ENCODE results near the gene CER1.
A peak's percentile ranks its signal among the peaks of the same experiment; 100 is the strongest.
"Not testable (repeated sequence)": the region's sequence is repeated elsewhere in the genome, so short reads cannot be mapped to it uniquely, and the experiment has no call there.

Gene CER1

DNA sequence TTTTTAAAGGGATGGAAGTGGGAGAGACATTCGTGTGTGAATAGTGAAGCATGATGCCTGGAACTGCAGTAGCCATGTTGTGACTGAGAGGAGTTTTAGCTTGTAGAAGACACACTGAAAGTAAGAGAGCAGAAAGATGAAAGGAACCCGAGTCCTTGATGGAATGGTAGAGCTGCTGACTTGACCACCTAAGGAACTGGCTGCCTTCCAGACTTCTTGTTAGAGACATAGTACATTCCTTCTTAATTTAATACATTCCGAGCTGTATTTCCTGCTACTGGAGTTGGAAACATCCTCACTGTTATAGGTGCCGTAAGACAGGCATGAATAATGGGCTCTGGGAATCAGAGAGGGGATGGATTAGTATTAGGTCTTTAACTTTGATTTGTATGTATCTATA lies 7.4 kb downstream of the CER1 start:
- DNase-seq (ENCODE audit: low read depth), result no peak

DNA sequence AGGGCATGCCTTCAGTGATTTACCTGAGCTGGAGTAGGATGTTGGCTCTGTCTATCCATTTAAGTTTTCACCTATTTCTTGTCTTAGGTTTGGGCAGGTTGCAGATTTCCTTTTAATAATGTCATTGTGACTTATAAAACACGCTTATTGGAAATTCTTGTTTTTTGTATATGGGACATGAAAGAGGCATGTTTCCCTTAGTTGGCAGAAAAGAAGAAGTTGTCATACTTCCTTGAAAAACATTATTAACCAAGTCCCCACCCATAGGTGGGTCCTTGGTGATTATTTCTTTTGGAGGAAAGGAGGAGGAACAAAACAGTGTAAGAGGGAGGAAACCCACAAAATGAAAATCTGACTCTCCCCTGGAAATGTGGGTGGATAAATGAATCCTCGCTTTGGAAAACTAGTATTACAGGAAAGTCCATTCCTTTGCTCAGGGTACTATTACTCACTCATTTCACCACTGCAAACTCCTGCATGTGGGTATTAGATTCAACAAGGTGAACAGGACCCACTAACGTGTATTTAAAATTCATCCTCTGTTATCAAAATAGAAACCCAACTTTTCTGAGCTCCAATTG lies 9.3 kb downstream of the CER1 start:
- DNase-seq (ENCODE audit: low read depth), result no peak

DNA sequence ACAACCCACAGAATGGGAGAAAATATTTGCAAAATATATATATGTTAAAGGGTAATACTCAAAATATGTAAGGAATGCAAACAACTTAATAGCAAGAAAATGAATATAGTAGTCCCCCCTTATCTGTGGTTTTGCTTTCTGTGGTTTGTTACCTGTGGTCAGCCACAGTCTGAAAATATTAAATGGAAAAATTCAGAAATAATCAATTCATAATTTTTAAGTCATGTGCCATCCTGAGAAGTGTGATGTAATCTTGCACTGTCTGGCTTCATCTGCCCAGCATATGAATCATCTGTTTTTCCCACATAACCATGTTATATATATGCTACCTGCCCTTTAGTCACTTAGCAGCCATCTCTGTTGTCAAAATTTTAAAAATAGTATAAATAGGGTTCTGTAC lies 11.7 kb downstream of the CER1 start:
- DNase-seq (ENCODE audit: low read depth), result no peak

DNA sequence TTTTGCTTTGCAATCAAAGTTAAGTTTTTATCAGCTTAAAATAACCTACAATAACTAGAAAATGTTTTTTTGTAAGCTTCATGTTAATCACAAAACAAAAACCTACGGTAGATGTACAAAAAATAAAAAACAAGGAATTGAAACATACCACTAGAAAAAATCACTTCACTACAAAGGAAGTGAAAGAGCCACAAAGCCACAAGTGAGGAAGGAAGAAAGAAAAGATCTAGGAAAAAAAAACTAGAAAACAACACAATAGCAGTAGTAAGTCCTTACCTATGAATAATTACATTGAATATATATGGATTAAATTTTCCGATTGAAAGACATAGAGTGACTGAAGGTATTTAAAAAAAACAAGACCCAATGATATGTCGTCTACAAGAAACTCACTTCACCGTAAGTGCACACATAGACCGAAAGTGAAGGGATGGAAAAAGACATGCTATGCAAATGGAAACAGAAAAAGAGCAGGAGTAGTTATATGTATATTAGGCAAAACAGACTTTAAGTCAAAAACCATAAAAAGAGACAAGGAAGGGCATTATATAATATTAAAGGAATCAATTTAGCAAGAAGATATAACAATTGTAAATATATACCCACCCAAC lies 15.9 kb downstream of the CER1 start:
- no peak for DNase-seq (ENCODE audit: low read depth)

DNA sequence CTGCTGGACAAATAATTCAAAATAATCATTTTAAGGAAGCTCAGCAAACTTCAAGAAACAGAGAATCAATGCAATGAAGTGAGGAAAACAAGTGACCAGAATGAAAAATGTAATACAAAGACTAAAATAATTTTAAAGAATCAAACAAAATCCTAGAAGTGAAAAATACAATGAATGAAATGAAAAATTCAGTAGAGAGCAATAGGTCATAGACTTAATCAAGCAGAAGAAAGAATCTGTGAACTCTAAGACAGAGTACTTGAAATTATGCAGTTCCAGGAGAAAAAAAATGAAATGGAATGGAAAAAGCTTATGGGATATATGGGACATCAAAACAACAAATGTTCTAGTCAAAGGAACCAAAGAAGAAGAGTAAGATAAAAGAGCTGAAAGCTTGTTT lies 17.5 kb downstream of the CER1 start:
- no peak for DNase-seq (ENCODE audit: low read depth)

DNA sequence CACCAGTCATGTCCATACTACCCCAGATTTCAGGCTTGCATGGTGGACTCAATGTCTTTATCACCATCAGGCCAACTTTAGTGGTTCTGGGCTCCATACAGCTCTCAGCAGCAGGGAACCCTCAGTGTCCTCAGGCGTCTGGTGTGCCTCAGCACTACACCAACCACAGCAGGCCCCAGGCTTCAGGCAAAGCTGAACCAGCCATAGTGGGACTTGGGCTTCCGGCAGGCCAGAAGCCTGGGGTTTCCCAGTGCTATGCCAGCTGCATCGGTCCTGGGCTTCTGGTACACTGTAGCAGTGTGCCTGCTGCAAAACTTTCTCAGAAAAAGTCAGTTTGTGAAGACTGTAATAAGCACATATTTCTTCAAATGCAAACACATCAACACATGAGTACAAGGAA lies 18.3 kb downstream of the CER1 start:
- no peak for DNase-seq (ENCODE audit: low read depth)

DNA sequence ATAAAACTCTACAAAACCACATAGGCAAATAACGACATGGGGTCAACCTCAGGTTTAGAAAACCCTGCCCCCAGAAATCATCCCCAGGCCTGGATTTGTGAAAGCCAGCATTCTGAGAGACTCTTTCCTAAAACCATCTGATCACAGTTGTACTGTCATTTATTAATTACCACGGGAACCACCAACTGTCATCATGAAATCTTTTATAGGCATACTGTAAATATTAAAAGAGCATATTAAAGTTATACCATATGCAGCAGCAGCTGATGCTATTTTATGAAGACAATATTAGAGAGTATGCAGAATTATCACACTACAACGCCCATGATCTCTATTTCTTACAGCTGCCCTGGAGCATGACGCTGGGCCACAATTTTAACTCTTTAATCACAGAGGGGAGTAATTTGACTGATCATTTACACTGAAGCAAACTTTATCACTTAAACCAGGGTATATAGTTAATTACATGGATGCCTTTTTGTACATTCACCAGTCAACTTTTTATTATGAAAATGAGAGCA lies 20.3 kb downstream of the CER1 start:
- no peak for DNase-seq (ENCODE audit: low read depth)

DNA sequence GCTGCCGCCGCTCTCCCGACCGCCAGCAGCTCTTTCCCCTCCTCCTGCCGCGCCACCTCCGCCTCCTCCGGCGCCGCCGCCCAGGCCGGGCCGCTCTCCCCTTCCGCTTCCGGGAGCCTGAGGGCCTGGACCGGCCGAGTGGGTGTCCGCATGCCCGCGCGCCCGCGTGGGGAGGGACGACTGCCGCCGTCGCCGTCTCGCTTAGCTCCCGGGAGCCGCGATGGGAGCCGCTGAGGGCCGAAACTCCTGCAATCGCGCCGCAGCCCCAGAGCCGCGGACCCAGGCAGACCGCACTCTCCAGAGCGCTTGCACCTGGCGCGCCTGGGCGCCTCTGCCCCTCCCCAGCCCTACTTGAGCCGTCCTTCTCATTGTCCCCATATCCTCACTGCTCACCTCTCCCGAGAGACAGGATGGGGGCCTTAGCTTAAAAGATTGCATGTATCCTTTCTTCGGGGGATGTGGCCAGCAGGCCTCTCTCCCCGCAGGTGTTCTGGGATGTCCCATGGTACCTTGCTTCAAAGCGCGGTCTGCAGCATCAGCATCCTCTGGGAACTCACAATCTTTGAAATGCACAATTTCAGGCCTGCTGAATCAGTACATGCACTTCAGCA lies 29.2 kb downstream of the CER1 start, which contains the start of gene ZDHHC21:
Gene ZDHHC21, minus strand, starts transcription at position 182 of the 611 bp plus-strand sequence. CDS start 19,092 bp downstream, outside the sequence.
- peak; percentile 26 for DNase-seq (ENCODE audit: low read depth)

DNA sequence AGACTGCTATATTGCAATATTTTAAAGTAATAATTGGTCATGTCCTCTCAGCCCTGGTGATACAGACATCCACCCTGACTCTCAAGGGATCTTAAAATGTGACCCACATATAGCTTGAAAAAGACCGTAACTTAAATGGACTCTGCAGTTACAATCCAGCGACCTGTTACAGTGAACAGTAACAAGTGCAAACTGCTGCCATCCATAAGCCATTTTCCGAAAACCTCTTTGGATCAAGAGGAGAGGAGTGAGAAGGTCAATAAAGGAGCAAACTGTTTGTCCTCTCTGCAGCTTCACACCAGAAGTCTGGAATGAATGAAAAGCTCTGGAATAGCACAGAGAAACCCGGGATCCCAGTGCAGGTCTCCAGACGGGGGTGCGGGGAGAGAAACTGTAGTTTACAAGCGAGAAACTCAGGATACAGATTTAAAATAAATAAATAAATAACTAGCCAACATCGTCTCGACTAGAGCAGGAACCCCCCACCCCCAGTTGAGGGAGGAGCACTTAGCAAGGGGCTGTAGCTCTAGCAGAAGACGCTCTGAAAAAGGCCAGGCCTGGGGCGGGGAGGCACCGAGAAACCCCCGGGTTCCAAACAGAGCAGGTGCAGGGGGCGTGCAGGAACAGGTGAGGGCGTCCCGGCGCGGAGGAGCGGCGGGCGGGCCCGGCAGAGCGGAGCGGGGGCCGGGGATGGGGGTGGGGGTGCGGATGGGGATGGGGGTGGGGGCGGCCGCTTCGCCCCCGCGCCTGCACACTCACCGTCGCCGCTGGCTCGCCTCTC lies 29.9 kb downstream of the CER1 start:
- DNase-seq (ENCODE audit: low read depth), result no peak

DNA sequence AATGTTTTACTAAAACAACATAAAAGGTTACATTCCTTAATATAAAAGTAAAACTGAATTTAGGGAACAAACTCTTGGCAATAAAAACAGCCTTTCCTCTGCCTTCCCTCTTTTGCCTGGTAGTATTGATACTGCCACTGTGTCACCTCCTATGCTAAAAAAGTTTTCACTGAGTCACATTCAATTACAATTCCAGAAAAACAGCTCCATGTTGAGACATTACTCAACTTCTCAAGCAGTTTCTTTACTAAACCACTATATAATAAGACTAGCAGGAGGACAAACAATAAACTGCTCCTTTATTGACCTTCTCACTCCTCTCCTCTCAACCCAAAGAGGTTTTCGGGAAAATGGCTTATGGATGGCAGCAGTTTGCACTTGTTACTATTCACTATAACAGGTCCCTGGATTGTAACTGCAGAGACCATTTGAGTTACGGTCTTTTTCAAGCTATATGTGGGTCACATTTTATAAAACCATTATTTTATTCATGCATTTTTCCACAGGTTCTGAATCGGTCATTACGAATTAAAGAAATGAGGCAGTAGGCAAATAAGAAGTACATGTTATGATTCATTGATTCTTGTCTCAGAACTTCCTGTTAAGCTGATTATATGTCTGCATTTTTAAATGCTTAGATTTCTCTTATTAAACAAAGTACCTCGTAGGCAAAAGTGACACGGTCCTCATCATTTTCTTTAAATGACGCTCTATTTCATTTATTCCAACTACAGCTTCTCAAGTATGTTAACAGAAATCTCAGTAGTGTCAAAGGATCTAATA lies 31.4 kb downstream of the CER1 start:
- no peak for DNase-seq (ENCODE audit: low read depth)

DNA sequence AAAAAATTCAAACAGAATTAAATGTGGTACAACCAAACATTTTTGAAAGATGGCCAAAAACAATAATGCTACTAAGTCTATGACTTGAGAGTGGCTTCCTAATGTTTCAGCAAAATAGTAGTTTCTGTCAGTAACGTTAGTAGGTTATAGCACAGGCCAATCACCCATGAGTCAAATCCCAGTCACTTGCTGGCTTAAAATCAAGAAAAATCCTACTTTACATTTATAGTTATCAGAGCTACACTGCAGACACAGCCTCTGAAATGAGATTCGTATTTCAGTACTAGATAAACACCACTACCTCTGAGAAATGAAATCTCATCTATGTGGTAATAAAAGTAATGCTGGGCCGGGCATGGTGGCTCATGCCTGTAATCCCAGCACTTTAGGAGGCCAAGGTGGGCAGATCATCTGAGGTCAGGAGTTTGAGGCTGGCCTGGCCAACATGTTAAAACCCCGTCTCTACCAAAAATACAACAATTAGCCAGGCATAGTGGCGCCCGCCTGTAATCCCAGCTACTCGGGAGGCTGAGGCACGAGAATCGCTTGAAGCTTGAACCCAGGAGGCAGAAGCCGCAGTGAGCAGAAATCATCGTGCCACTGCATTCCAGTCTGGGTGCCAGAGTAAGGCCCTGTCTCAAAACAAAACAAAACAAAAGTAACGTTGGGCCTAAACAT lies 35.4 kb downstream of the CER1 start:
- peak; percentile 30 for DNase-seq (ENCODE audit: low read depth)

DNA sequence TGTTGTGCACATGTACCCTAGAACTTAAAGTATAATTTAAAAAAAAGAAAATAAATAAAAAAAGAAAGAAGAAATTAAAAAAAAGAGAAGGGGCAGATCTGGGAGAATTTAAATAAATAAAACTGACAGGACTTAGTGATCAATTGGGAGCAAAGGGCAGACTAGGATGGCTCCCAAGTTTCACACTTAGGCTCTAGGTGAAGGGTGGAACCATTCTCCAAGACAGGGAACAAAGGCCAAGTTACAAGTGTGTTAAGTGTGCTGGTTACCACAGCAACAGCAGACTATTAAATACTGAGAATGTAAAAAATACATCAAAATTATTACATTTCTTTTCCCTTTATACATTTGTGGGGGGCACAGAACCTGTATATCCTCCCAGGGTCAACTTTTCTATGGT lies 36.4 kb downstream of the CER1 start:
- DNase-seq (ENCODE audit: low read depth), result no peak

DNA sequence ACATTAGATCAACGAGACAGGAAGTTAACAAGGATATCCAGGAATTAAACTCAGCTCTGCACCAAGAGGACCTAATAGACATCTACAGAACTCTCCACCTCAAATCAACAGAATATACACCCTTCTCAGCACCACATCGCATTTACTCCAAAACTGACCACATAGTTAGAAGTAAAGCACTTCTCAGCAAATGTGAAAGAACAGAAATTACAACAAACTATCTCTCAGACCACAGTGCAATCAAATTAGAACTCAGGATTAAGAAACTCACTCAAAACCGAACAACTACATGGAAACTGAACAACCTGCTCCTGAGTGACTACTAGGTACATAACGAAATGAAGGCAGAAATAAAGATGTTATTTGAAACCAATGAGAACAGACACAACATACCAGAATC lies 39.9 kb downstream of the CER1 start:
- not testable (repeated sequence) for DNase-seq (ENCODE audit: low read depth)

DNA sequence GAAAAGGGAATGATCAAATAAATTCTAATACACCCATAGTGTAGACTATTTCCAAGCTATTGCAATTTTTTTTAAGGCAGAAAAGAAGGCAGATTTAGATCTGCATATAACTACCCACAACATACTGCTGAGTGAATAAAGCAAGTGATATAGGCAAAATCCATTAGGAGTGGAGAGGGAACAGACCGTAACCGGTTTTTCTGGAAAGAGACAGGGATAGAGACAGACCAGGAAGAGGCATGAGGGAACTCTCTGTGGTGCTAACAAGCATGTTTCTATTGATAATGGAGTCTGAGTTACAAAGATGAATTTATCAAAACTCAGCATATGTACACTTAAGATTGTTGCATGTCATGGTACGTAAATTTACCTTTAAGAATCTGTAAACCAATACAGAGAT lies 43.8 kb downstream of the CER1 start:
- DNase-seq (ENCODE audit: low read depth), result no peak

DNA sequence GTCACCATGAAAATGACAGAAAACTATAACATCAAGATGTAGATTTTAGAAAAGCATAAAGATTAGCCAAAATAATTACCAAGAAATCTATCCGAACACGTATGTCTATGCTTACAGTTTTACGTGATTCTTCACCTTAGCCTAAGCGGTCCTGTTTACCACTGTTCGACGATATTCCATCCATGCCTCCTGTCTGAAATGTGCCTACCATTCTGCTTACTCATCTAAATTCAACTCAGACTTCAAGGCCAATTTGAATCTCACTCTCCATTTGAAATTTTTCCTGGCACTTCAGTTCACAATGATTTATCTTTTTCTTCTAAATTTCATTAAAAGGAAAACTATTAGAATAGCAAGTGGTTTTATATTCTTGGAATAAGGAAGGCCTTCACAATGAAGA lies 44.7 kb downstream of the CER1 start:
- DNase-seq (ENCODE audit: low read depth), result no peak

DNA sequence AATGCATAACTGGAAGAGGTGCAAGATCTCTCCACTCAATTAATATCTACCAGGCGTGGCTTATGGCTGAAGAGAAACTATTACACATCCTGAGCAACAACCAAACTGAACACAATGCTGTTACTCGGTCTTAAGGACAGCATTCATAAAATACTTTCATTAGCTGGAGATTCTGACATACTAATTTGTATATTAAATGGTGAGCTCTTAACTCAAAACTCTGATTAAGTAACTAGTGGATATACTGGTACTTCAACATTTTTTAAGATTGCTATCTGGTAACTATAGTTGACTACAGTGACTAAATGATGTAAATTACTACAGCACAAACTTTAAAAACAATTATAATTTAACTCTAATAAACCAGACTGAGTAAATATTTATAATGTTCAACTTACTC lies 45.1 kb downstream of the CER1 start:
- DNase-seq (ENCODE audit: low read depth), result no peak

DNA sequence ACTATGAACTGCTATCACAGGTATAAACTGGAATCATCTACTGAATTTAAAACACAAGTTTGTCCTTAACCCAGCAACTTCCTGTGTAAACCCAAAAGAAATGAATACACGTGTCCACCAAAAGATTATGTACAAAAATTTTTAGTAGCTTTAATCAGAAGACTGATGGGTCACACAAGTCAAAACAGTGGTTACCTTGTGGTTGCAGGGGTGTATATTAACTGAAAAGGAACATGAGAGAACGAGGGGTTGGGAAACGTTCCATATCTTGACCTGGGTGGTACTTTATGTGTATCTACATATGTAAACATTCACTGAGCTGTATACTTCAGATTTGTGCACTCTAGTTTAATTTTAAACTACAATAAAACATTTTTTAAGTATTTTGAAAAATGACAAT lies 47.9 kb downstream of the CER1 start:
- DNase-seq (ENCODE audit: low read depth), result no peak

DNA sequence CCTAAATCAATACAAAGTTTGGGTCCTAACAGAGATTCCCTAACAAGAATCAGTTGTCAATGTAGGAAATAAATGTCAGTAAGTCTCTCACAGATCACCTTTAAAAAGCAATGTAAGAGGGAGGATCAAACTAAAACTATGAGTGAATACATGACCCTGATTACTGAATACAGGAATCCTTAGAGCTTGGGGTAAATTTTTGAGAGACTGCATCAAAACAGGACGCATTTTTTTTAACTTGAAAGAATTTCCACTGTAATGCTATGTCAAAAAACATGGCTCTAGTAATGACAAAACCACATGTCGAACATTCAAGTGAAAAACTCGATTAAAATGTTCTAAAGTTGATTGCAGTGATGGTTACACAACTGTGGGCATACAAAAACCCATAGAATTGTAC lies 51.2 kb downstream of the CER1 start:
- DNase-seq (ENCODE audit: low read depth), result no peak

DNA sequence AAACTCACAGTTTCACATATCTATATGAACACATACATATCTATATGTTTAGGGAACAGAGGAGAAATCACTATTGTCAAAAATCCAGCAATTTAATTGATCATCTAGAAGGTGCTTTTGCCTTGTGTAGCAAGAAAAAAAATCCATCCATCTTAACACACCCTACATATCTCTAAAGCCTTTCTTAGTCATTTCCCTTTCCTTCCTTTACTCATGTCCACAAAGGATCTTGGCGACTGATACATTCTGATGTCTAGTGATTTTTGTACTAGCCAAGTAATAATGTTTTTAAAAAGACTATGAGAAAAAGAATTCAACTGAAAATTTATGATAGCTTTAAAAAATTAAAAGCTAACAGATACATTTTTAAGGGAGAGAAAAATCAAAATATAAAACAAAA lies 51.8 kb downstream of the CER1 start:
- DNase-seq (ENCODE audit: low read depth), result no peak
